OCI-M1 (cell line): ENCODE data around the gene MORN5.

Experiments
- DNase-seq: peaks from one replicate; lab custom pipeline; 2025; lab: John Stamatoyannopoulos, UW

Gene MORN5

DNA sequence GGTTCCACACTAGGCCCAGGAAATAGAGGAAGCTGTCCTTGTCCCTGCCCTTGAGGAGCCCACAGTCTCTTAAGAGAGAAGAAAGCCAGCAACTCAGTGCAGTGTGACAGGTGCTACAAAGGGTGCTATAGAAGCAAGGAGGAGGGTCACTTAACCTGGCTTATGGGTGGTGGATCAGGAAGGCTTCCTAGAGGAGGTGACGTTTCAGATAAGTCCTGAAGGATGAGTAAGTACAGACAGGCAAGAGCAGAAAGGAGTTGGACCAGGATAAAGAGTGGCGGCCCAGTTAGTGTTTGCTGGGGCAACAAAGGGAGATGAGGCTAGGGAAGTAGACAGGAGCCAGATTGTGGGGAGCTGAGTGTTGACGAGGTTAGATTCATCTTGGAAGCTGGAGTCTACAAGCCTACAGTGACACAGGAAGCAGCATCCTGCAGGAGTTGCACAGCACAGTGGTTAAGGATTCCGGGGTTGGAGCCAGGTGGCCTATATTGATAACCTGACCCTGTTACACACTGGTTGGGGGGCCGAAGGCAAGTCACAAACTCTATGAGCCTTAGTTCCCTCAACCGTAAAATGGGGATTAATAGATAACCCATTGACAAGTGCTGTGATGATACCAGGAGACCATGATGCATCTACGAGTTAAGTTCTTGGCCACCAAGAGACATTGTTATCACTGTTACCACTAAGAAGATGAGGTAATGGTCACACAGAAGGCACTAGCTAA is 74.5 kb downstream of the MORN5 start:
- DNase-seq: peak; percentile 19

DNA sequence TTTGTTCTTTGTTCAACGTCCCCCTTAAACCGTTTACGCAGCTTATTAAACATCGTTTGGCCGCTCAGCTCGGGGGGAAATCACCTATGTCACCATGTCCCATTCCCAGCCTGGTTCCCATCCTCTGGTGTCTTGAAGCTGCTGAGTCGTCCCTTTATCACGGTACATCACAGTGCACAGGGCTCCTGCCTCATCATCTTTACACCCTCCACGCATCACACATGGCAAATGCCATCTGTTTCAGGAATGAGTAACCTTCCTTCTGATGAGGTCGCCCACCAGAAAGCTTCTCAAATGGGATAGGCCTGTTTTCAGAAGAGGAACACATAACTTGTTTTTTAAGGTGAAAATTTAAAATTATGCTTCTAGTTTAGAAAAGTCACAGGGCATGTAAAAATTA is 77.0 kb downstream of the MORN5 start:
- DNase-seq: no peak

DNA sequence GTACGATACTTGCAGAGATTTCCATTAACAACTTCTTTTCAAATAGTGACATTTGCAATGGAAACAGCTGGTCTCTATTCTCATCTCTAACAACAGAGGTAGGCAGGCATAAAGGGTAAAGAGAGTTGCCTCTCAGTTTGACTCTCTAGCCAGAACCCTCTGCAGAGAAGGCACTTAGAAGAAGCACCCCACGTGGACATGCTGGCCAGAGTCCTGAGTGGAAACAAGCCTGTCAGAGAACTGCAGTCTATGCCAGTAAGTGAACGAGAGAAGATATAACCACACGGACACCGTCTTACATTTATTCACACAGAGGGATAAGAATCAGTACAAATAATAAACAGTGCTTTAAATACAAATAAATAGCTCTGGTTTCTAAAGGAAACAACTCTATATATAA is 80.0 kb downstream of the MORN5 start:
- no peak for DNase-seq

DNA sequence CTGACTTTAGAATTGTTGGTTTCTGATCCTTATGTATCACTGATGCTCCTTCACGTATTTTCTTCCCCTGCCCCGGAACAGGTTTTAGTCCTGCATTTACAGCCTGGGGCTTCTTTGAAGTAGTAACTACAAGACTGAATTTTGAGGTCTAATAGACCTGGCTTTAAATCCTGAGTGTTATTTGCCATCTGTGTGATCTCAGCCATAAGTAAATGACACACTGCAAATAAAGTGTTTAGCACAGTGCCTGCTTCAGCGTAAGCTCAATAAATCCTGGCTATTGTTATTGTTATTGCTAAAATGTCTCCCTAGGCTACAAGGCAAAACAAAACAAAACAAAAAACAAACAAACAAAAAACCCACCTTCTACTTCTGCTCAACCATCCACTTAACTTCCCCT is 84.6 kb downstream of the MORN5 start:
- DNase-seq: no peak

DNA sequence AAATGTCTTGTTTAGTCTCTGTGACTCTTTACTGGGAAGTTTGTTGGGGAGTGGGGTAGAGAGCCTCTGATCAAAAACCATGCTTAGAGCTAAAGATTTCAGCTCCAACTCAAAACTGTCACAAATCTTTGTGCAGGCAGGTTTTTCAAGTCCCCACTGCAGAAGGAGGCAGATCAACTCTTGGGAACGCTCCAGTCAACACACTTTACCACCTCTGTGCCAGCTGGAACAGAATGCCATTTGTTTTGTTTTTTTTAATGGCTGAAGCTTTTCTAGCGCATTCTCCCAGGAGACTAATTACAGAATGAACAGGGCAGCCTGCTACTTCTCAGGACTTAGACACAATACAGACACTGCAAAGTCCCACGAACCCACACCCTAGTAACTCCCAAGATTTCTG is 87.0 kb downstream of the MORN5 start:
- DNase-seq: no peak

DNA sequence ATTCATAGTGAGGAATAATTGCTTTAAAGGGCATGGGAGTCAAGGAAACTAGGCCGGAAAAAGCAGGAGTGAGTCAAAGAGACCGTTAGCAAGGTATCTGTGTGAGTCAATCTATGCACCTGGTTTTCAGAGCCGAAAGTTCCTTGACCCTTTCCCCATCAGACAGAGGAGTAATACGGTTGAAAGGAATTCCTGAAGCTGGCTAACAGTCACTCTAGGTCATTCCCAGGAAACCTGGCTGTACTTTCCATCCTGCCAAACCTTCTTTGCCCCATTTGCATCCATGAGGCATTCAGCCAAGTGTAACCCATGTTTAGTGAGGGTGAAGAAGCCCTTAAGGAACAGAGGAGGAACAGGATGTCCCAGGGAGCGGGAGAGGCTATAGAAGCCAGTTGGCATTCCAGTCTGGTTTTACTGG is 88.7 kb downstream of the MORN5 start:
- DNase-seq: no peak
